ENCODE measurements around the gene RABGAP1L.

RABGAP1L gene

DNA sequence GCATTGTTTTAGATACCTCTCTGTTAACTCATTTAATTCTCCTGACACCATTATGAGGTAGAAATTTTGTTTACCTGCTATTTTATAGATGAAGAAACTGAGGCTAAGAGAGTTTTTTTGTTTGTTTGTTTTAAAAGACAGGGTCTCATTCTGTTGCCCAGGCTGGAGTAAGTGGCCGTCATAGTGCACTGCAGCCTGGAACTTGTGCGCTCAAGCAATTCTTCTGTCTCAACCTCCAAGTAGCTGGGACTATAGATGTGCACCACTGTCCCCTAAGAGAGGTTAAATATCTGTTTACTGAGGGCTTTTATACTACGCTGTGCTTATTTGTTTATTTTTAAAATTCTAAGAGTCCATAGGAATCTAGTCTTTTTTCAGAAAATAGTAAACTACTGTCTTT is 796.8 kb downstream of the RABGAP1L start:
- Histone ChIP-seq H3K9me3 (ENCODE audit: control insufficient read depth, insufficient read depth, low read depth, low read length) (no peaks in the 10 kb centered on the region), H3K27ac (ENCODE audit: extremely low read depth, low read depth, low read length) (no peak overlapping the region), H3K4me1 (ENCODE audit: control insufficient read depth, insufficient read depth, low read length) (peaks cover 12% of the 10 kb centered on the region; the same call in 1 of the 2 replicates), H3K36me3 (ENCODE audit: control insufficient read depth in 2 of 2, insufficient read depth in 1 of 2, low read length in 2 of 2) (no peaks in the 10 kb centered on the region), H3K4me3 (ENCODE audit: low read depth, low read length) (no peak overlapping the region)
- ChIA-PET POLR2A (no interaction called here), CTCF (no interaction called here)
- TF ChIP-seq ZNF133 (tag by site-specific recombination; IDR thresholded peaks at IDR 0.05), result no peak
- no peak for TF ChIP-seq ZNF280C (tag by site-specific recombination; IDR thresholded peaks at IDR 0.05)
- TF ChIP-seq KLF10 (tag by site-specific recombination; IDR thresholded peaks at IDR 0.05), result no peak
- TF ChIP-seq GLIS1 (tag by site-specific recombination; IDR thresholded peaks at IDR 0.05), result no peak
- TF ChIP-seq, protein P1, sequence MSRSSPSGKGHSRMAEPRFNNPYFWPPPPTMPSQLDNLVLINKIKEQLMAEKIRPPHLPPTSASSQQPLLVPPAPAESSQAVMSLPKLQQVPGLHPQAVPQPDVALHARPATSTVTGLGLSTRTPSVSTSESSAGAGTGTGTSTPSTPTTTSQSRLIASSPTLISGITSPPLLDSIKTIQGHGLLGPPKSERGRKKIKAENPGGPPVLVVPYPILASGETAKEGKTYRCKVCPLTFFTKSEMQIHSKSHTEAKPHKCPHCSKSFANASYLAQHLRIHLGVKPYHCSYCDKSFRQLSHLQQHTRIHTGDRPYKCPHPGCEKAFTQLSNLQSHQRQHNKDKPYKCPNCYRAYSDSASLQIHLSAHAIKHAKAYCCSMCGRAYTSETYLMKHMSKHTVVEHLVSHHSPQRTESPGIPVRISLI (tag by site-specific recombination; IDR thresholded peaks at IDR 0.05), result no peak
- TF ChIP-seq ZNF366 (tag by site-specific recombination; conservative IDR thresholded peaks at IDR 0.05), result no peak
- no peak for TF ChIP-seq OVOL3 (tag by site-specific recombination; IDR thresholded peaks at IDR 0.05)
- TF ChIP-seq, protein P2, sequence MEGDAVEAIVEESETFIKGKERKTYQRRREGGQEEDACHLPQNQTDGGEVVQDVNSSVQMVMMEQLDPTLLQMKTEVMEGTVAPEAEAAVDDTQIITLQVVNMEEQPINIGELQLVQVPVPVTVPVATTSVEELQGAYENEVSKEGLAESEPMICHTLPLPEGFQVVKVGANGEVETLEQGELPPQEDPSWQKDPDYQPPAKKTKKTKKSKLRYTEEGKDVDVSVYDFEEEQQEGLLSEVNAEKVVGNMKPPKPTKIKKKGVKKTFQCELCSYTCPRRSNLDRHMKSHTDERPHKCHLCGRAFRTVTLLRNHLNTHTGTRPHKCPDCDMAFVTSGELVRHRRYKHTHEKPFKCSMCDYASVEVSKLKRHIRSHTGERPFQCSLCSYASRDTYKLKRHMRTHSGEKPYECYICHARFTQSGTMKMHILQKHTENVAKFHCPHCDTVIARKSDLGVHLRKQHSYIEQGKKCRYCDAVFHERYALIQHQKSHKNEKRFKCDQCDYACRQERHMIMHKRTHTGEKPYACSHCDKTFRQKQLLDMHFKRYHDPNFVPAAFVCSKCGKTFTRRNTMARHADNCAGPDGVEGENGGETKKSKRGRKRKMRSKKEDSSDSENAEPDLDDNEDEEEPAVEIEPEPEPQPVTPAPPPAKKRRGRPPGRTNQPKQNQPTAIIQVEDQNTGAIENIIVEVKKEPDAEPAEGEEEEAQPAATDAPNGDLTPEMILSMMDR (tag by site-specific recombination; IDR thresholded peaks at IDR 0.05), result no peak
- no peak for TF ChIP-seq EGR2 (tag by site-specific recombination; IDR thresholded peaks at IDR 0.05; ENCODE audit: low read depth)
- no peak for TF ChIP-seq ZNF433 (tag by site-specific recombination; IDR thresholded peaks at IDR 0.05; ENCODE audit: low read depth)
- TF ChIP-seq ZBTB48 (tag by site-specific recombination; IDR thresholded peaks at IDR 0.05), result no peak
- no peak for TF ChIP-seq ZNF624 (tag by site-specific recombination; IDR thresholded peaks at IDR 0.05)
- TF ChIP-seq REPIN1 (tag by site-specific recombination; IDR thresholded peaks at IDR 0.05; ENCODE audit: low read depth), result no peak
- no peak for TF ChIP-seq ZNF768 (tag by site-specific recombination; IDR thresholded peaks at IDR 0.05)
- TF ChIP-seq ZNF600 (tag by site-specific recombination; IDR thresholded peaks at IDR 0.05), result no peak
- no peak for TF ChIP-seq ZNF211 (tag by site-specific recombination; IDR thresholded peaks at IDR 0.05; ENCODE audit: low read depth)
- TF ChIP-seq HOXC10 (CRISPR knock-in tag; IDR thresholded peaks at IDR 0.05), result no peak
- no peak for TF ChIP-seq ZNF626 (tag by site-specific recombination; IDR thresholded peaks at IDR 0.05)
- no peak for TF ChIP-seq ZNF518A (tag by site-specific recombination; conservative IDR thresholded peaks at IDR 0.05; ENCODE audit: low read depth)

Data from HEK293 (cell line).